Measurements from ENCODE around the gene NAV2. TPM values are rescaled to one million over a fixed set of nuclear protein-coding genes. Genes with fewer than 3 reads are reported as not detected.

NAV2 gene
- total RNA-seq, 1 experiment from 2014 or later, result 22.7 TPM

- H3K4me1 ChIP-seq (ENCODE audit: control insufficient read depth, insufficient read depth, low read length), result no peaks in the 10 kb centered on the region
- no peak overlapping the region for H3K27ac ChIP-seq (ENCODE audit: low read length)
- H3K27me3 ChIP-seq (ENCODE audit: control insufficient read depth, insufficient read depth, low read length), result no peaks in the 10 kb centered on the region
- in situ Hi-C loops (cut with HindIII; ENCODE audit: low pct_unique_long_range_greater_than_20kb, low sequenced_read_pairs), result no loop called here
- DNase-seq (ENCODE audit: low read depth, low spot score) (no peak), ATAC-seq (no peak)
- ChIA-PET POLR2A (no interaction called here), CTCF (no interaction called here)
- no TSS peak for BruUV-seq (replicated peaks)
- intact Hi-C loops (cut with micrococcal nuclease; ENCODE audit: unreplicated experiment), result no loop called here
- H3K9me3 ChIP-seq (ENCODE audit: control insufficient read depth, insufficient read depth, low read depth, low read length), result no peaks in the 10 kb centered on the region
- no peaks in the 10 kb centered on the region for H3K36me3 ChIP-seq (ENCODE audit: control insufficient read depth, insufficient read depth, low read length)
- H3K4me3 ChIP-seq (ENCODE audit: low read depth in 2 of 2, low read length in 2 of 2), result no peak overlapping the region
- TF ChIP-seq POLR2AphosphoS5 (IDR thresholded peaks at IDR 0.05; ENCODE audit: low read depth, low read length) (no peak), SIN3A (IDR thresholded peaks at IDR 0.05; ENCODE audit: borderline replicate concordance, insufficient read depth, low read depth, low read length) (no peak), TCF7L2 (IDR thresholded peaks at IDR 0.05; ENCODE audit: low read depth, low read length) (no peak)
- TF ChIP-seq, protein P1, sequence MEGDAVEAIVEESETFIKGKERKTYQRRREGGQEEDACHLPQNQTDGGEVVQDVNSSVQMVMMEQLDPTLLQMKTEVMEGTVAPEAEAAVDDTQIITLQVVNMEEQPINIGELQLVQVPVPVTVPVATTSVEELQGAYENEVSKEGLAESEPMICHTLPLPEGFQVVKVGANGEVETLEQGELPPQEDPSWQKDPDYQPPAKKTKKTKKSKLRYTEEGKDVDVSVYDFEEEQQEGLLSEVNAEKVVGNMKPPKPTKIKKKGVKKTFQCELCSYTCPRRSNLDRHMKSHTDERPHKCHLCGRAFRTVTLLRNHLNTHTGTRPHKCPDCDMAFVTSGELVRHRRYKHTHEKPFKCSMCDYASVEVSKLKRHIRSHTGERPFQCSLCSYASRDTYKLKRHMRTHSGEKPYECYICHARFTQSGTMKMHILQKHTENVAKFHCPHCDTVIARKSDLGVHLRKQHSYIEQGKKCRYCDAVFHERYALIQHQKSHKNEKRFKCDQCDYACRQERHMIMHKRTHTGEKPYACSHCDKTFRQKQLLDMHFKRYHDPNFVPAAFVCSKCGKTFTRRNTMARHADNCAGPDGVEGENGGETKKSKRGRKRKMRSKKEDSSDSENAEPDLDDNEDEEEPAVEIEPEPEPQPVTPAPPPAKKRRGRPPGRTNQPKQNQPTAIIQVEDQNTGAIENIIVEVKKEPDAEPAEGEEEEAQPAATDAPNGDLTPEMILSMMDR (IDR thresholded peaks at IDR 0.05), result no peak
- TF ChIP-seq, protein P2, sequence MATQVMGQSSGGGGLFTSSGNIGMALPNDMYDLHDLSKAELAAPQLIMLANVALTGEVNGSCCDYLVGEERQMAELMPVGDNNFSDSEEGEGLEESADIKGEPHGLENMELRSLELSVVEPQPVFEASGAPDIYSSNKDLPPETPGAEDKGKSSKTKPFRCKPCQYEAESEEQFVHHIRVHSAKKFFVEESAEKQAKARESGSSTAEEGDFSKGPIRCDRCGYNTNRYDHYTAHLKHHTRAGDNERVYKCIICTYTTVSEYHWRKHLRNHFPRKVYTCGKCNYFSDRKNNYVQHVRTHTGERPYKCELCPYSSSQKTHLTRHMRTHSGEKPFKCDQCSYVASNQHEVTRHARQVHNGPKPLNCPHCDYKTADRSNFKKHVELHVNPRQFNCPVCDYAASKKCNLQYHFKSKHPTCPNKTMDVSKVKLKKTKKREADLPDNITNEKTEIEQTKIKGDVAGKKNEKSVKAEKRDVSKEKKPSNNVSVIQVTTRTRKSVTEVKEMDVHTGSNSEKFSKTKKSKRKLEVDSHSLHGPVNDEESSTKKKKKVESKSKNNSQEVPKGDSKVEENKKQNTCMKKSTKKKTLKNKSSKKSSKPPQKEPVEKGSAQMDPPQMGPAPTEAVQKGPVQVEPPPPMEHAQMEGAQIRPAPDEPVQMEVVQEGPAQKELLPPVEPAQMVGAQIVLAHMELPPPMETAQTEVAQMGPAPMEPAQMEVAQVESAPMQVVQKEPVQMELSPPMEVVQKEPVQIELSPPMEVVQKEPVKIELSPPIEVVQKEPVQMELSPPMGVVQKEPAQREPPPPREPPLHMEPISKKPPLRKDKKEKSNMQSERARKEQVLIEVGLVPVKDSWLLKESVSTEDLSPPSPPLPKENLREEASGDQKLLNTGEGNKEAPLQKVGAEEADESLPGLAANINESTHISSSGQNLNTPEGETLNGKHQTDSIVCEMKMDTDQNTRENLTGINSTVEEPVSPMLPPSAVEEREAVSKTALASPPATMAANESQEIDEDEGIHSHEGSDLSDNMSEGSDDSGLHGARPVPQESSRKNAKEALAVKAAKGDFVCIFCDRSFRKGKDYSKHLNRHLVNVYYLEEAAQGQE (IDR thresholded peaks at IDR 0.05; ENCODE audit: insufficient read depth in 1 of 2, low read depth in 2 of 2, low read length in 1 of 2), result no peak
Observed at GRCh38 chr11:19693146-19693545, 19.5 kb upstream of the NAV2 start.

- TF ChIP-seq, protein P2 (IDR thresholded peaks at IDR 0.05; ENCODE audit: insufficient read depth in 1 of 2, low read depth in 2 of 2, low read length in 1 of 2), result no peak
- TF ChIP-seq, protein P1 (IDR thresholded peaks at IDR 0.05), result no peak
- TF ChIP-seq POLR2AphosphoS5 (IDR thresholded peaks at IDR 0.05; ENCODE audit: low read depth, low read length) (no peak), SIN3A (IDR thresholded peaks at IDR 0.05; ENCODE audit: borderline replicate concordance, insufficient read depth, low read depth, low read length) (no peak)
- H3K27me3 ChIP-seq (ENCODE audit: control insufficient read depth, insufficient read depth, low read length), result no peaks in the 10 kb centered on the region
- H3K4me1 ChIP-seq (ENCODE audit: control insufficient read depth, insufficient read depth, low read length), result no peaks in the 10 kb centered on the region
- intact Hi-C loops (cut with micrococcal nuclease; ENCODE audit: unreplicated experiment) (no loop called here), in situ Hi-C loops (cut with HindIII; ENCODE audit: low pct_unique_long_range_greater_than_20kb, low sequenced_read_pairs) (no loop called here)
- H3K27ac ChIP-seq (ENCODE audit: low read length), result no peak overlapping the region
- CTCF ChIA-PET, result no interaction called here
- no TSS peak for BruUV-seq (replicated peaks)
- no peaks in the 10 kb centered on the region for H3K9me3 ChIP-seq (ENCODE audit: control insufficient read depth, insufficient read depth, low read depth, low read length)
- no peak for DNase-seq (ENCODE audit: low read depth, low spot score)
- H3K36me3 ChIP-seq (ENCODE audit: control insufficient read depth, insufficient read depth, low read length), result no peaks in the 10 kb centered on the region
- POLR2A ChIA-PET, result no interaction called here
- no peak overlapping the region for H3K4me3 ChIP-seq (ENCODE audit: low read depth in 2 of 2, low read length in 2 of 2)
- ATAC-seq, result no peak
Observed at GRCh38 chr11:19694796-19695345, 17.8 kb upstream of the NAV2 start.
